ENCODE measurements around the gene MAN1A1. TPM values are rescaled to one million over a fixed set of nuclear protein-coding genes. Genes with fewer than 3 reads are reported as not detected.

The MAN1A1 gene
- total RNA-seq, 1 donor = 175 TPM

- no peak for DNase-seq (ENCODE audit: low read depth)
- H3K4me3 ChIP-seq (ENCODE audit: low read depth, low read length) = no peak overlapping the region
- no peak for TF ChIP-seq CTCF (IDR thresholded peaks at IDR 0.05; ENCODE audit: insufficient read depth, low read length)
Observed at GRCh38 chr6:119205911-119206618, 143.5 kb downstream of the MAN1A1 start.

GRCh38 chr6:119204719-119205118, 144.8 kb downstream of the MAN1A1 start:
- TF ChIP-seq CTCF (IDR thresholded peaks at IDR 0.05; ENCODE audit: insufficient read depth, low read length) = no peak
- no peak overlapping the region for H3K4me3 ChIP-seq (ENCODE audit: low read depth, low read length)
- no peak for DNase-seq (ENCODE audit: low read depth)

- TF ChIP-seq CTCF (IDR thresholded peaks at IDR 0.05; ENCODE audit: insufficient read depth, low read length) = no peak
Observed at GRCh38 chr6:119201480-119201879, 148.1 kb downstream of the MAN1A1 start.

GRCh38 chr6:119200512-119201175, 148.9 kb downstream of the MAN1A1 start:
- no peak overlapping the region for H3K4me3 ChIP-seq (ENCODE audit: low read depth, low read length)
- TF ChIP-seq CTCF (IDR thresholded peaks at IDR 0.05; ENCODE audit: insufficient read depth, low read length) = no peak
- DNase-seq (ENCODE audit: low read depth) = no peak

More at GRCh38 chr6:119201480-119201879, 148.1 kb downstream of the MAN1A1 start:
- H3K4me3 ChIP-seq (ENCODE audit: low read depth, low read length) = no peak overlapping the region
- DNase-seq (ENCODE audit: low read depth) = no peak

- TF ChIP-seq CTCF (IDR thresholded peaks at IDR 0.05; ENCODE audit: insufficient read depth, low read length) = no peak
- H3K4me3 ChIP-seq (ENCODE audit: low read depth, low read length) = no peak overlapping the region
- DNase-seq (ENCODE audit: low read depth) = no peak
Observed at GRCh38 chr6:119197271-119197670, 152.3 kb downstream of the MAN1A1 start.

GRCh38 chr6:119196715-119197114, 152.8 kb downstream of the MAN1A1 start:
- DNase-seq (ENCODE audit: low read depth) = no peak
- no peak for TF ChIP-seq CTCF (IDR thresholded peaks at IDR 0.05; ENCODE audit: insufficient read depth, low read length)
- no peak overlapping the region for H3K4me3 ChIP-seq (ENCODE audit: low read depth, low read length)

All from fibroblast of the aortic adventitia (primary cell).